ENCODE data around the gene TSC22D1.

DNA sequence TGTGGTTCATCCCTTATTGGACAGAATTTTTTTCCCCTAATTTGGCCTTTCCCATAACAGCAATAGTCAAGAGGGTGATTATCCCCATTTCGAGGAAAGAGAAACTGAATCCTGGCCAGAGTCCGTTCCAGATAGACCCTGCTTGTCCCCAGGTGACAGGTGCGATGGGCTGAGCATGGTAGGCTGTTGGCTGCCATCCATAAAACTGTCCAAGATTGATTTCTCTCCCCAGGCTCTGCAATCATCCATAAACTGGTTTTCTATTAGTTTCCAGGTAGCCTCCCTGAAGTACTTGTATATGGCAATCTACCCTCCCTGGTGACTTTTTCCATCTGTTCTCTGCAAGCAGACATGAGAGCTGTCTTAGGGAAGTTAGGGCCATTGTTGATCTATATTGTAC, 177.1 kb downstream of the TSC22D1 start:
- TF ChIP-seq, protein P1, sequence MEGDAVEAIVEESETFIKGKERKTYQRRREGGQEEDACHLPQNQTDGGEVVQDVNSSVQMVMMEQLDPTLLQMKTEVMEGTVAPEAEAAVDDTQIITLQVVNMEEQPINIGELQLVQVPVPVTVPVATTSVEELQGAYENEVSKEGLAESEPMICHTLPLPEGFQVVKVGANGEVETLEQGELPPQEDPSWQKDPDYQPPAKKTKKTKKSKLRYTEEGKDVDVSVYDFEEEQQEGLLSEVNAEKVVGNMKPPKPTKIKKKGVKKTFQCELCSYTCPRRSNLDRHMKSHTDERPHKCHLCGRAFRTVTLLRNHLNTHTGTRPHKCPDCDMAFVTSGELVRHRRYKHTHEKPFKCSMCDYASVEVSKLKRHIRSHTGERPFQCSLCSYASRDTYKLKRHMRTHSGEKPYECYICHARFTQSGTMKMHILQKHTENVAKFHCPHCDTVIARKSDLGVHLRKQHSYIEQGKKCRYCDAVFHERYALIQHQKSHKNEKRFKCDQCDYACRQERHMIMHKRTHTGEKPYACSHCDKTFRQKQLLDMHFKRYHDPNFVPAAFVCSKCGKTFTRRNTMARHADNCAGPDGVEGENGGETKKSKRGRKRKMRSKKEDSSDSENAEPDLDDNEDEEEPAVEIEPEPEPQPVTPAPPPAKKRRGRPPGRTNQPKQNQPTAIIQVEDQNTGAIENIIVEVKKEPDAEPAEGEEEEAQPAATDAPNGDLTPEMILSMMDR (IDR thresholded peaks at IDR 0.05) = no peak
- TF ChIP-seq POLR2A (IDR thresholded peaks at IDR 0.05) = no peak

Data from lower leg skin (tissue), 3 donors.